GM19043 (cell line): Measurements from ENCODE around the gene PHC2.
A peak's percentile ranks its signal among the peaks of the same experiment; 100 is the strongest.

Experiments used
- ATAC-seq: cut with Tn5 transposase; IDR thresholded peaks from one replicate; pipeline ENCODE4 v1.9.1; 2021; ENCODE audit warnings: low read depth; ENCODE audit not compliant: unreplicated experiment

The PHC2 gene

DNA sequence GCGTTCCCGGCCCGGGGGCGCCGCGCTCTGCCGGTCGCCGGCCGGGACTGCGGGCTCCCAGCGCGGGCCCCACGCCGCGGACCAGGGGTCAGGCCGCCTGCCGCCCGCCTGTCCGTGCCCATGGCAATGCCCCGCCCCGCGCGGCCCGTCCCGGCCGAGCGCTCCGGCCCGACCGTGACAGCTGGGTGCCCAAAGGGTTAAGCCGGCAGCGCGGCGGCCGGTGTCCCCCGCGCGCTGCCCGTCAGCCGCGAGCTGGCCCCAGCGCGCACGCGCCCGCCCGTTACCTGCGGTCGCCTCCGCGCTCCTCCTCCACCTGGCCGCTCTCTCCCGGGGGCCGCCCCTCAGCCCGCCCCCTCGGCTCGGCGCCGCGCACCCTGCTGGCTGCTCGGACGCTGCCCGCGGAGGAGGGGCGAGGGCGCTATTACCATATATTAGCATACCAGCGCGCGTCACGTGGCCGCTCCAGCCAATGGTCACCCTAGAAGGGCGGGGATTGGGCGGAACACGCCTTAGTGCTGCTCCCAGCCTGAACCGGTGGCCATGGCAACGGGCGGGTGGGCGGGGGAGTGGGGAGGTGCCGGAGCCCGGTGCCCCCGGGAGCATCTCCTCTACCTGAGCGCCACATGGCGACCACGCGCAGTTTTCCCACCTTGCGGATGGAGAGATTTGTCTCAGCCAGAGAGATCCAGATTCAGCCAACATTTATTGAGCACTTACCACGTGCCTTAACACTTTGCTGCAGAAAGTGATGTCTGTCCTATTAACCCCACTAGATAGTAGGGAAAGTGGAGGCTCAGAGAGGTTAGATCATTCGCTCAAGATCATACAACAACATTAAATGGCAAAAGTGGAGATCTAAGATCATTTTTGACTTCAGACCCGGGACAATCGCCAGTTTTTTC is at the start of gene PHC2:
Gene PHC2, minus strand, starts transcription at position 404 of the 902 bp plus-strand sequence. CDS start 55,556 bp downstream, outside the sequence.
- peak; percentile 90 for ATAC-seq

DNA sequence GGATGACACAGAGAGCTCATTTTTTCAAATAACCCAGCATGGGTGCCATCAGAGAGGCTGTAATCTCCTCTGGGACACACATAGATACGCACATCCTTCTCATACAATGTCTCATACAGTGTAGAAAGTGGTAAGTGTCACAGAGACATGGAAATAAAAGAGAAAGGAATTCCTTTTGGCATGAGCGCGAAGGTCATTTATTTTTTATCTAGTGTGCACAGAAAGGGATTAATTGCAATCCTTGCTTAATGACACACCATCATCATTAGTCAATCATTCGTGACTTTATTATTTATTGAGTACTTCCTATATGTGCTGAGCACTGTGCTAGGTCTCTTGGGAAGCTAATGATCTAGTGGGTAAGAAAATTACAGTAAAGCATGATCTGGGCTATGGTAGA is 46.6 kb upstream of the PHC2 start:
- ATAC-seq = no peak

GRCh38 chr1:33473900-33474299 is 43.0 kb upstream of the PHC2 start:
- no peak for ATAC-seq

- peak; percentile 91 for ATAC-seq
Measured at GRCh38 chr1:33472269-33472980, 41.5 kb upstream of the PHC2 start, which contains the start of gene ZSCAN20. TSS of gene ZSCAN20 (plus strand) at chr1:33472645. CDS start at chr1:33479289, 6,644 bp downstream.

GRCh38 chr1:33471416-33471815 is 40.5 kb upstream of the PHC2 start:
- no peak for ATAC-seq

DNA sequence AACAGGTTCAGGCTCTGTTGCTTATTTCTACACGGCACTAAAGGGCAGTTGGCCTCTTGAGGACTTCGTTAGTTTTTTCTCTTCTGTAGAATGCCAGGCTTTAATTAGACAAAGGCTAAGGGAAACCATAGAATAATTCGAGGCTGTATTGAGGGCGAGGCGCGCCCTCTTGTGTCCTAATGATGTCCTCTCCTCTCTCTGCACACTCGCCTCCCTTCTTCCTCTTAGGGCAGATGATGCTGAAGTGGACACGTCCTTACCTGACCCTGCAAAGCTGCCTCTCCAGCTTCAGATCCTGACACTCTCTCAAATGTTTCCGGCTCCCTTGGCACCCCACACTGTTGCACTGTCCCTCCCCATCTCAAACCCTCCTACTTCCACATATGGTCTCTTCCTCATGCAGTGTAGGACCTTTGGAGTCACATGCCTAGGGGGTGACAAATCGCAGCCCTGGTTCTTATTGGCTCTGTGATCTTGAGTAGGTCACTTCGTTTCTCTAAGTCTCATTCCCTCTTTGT is 39.7 kb upstream of the PHC2 start:
- ATAC-seq = peak; percentile 35

- no peak for ATAC-seq
Measured at GRCh38 chr1:33469691-33470090, 38.8 kb upstream of the PHC2 start.

- ATAC-seq = no peak
Measured at GRCh38 chr1:33468967-33469366, 38.1 kb upstream of the PHC2 start.

DNA sequence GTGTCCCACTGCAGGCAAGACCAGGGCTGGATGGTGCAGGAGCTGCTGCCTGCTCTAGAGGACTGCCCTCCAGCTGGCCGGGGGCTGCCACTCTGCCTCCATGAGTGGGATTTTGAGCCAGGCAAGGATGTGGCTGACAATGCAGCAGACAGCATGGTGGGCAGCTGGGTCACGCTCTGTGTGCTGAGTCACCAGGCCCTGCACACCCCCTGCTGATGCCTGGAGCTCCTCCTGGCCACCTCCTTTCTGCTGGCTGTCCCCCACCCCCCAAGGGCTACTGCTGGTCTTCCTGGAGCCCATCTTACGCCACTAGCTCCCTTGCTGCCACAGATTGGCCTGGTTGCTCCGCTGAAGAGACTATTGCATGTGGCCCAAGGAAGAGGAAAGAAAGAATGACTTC is 37.6 kb upstream of the PHC2 start:
- ATAC-seq = no peak

GRCh38 chr1:33468011-33468410 is 37.1 kb upstream of the PHC2 start:
- no peak for ATAC-seq

DNA sequence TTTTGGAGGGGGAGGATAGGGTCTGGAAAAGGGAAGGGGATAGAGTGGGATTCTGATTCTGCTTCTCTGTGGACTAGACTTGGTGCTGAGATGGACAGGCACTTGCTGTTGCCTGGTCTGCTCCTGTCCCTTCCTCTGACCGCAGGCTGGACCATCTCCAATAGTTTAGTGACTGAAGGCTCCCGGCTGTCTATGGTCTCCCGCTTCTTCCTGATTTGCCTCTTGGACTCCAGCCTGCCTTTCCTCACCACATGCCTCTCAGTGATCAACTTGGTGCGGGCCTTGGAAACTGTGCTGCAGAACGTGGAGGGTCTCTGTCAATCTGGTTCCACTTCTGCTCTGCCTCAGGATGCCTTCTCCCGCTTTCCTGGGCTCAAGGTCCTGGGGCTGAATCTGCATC is 35.3 kb upstream of the PHC2 start:
- no peak for ATAC-seq

DNA sequence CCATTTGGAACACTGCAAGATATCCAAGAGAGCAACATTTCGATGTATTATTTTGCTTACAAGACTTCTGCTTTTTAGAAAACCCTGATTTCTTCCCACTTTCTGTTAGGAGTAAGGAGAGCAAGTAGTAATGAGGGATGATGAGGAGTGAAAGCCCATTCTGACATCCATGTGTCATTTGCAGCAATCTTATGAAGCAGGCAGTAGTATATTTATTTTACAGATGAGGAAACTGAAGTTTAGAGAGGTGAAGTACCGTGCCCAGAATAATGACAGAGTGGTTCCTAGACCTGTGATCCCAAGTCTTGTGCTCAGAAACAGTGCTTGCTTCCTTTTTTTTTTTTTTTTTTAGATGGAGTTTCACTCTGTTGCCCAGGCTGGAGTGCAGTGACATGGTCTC is 34.4 kb upstream of the PHC2 start:
- no peak for ATAC-seq

DNA sequence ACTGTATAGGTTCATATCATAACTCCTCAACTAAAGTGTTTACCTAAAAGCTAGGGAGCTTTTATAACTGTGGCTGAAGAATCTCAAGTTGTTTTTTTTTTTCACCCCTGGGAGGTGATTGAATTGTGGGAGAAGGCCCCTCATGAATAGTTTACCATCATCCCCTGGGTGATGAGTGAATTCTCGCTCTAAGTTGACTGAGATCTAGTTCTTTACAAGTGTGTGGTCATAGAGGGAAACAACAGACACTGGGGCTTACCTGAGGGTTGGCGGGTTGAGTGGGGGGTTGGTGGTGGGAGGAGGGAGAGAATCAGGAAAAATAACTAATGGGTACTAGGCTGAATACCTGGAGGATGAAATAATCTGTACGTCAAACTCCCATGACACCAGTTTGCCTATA is 33.7 kb upstream of the PHC2 start:
- ATAC-seq = no peak

DNA sequence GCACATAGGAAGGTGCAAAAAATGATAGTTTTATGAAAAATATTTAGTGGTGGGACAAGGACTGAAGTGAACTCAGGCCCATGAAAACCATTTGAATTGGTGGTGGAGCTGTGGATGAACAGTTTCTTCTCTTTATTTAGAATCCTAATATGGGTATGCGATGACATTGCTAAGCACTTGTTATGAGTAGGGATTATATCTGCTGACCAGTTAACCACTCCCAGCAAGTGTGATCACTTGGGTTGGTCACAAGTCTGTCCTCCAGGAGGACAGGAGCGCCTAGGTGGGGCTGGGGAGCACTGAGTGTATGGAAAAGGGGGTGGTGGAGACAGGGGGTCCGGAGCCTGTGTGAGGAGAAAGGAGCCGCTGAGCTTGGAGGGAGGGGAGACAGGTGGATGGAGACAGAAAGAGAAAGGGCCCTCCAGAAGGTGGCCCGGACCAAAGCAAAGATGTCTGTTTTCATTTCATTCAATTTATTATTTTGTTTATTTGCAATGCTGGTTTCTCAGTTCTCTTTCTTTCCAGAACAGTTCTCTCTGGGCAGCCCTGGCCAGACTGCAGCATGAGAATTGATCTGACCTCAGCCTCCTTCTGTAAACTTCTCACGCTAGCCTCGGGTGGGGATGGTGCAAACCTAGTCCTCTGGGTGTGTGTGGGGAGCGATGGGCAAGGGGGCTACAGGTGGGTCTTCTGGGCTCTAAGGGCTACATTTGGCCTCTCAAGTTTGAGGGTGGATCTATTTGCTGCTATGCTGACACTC is 31.7 kb upstream of the PHC2 start:
- no peak for ATAC-seq

DNA sequence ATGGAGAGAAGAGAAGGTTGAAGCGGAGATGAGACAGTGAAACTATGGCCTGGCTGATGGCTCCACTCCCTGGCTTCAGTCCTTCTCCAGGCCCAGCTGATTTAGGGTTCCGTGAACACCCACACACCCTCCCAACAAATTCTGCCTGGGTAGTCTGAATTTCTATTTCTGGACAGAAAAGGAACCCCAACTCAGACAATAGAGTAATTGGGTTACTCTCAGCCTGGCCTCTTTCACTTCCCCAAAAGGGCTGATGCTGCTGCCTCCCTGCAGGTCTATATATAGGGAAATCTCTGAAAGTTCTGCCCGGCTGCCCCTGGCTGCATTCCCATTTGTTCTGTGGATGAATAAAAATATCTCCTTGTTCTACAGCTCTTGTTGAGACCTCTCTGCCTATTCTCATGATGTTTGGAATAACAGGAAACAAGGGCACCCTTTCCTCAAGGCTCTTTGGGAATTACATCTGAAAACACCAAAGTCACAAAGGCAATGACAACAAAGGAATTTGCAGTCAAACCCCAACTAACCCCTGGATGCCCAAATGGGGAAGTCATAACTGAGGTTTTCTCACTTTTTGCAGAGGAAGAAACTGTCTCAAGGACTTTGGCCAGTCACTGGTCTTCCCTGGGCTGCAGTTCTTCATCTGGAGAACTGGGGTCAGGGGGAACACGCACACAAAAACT is 30.2 kb upstream of the PHC2 start:
- peak; percentile 78 for ATAC-seq

DNA sequence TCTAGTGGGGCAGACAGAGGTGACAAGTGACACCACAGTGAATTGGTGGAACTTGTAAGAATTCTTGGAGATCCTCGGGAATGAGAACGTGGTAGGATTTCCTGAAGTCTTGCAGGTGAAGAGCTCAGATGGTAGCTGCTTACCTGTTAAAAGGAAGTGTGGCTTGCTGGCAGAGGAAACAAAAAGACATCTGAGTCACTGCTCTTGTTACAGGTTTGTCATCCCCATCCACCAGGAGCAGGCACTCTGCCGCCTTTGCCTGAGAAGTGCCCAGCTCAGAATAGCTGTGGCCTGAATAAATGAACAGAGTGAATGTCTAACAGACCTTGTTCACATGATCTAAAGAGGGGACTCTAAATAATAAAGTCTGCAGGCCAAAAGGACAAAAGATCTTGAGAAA is 29.2 kb upstream of the PHC2 start:
- ATAC-seq = no peak

GRCh38 chr1:33459691-33460090 is 28.8 kb upstream of the PHC2 start:
- ATAC-seq = no peak

GRCh38 chr1:33456502-33456886 is 25.6 kb upstream of the PHC2 start:
- ATAC-seq = no peak

DNA sequence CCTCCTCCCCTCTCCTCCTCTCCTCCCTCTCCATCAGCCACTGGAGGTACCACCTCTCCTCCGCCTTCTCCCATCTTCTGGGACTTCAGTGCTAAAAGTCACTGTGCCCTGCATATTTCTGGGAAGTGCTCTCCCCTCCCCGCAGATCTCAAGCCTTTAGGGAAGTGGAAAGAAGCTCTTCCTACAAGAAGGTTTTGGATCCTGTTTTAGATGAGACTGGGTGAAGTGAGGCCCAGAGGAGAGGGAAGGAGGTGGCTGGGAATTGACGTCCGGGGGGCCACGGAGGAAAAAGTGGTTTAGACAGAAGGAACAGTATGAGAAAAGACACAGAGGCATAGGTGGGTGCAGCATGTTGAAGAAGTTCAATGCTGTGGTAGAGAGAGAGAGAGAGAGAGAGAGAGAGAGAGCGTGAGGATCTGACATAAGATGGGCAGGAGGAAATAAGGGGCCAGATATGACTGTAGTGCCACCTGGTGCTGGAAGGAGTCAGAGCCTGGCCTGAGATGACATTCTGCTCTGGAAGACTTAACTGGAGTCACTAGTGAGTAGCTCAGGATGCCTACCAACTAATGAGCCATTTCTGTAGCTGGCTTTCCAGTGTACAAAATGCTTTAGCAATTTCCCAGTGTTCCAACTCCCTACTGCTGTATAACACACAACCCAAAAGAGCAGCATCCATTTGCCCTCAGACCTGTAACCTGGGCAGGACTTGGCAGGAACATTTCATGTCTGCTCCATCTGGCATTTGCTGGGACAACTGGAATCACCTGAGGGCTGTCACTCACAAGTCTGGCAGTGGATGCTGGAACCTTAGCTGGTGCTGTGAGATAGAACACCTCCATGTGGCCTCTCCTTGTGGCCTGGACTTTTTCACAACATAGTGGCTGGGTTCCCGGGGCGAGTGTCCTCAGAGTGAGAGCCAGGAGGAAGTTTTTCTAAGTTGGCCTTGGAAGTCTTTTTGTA is 24.9 kb upstream of the PHC2 start:
- ATAC-seq = no peak
